HS-27A (cell line): ENCODE results near the gene PNRC2.

Experiments used
- DNase-seq: peaks from one replicate; pipeline ENCODE4 v3.0.0-alpha.2; 2012; ENCODE audit warnings: low read depth, missing footprints

PNRC2 gene, protein sequence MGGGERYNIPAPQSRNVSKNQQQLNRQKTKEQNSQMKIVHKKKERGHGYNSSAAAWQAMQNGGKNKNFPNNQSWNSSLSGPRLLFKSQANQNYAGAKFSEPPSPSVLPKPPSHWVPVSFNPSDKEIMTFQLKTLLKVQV

GRCh38 chr1:23959461-23960290 lies at the start of gene PNRC2:
TSS of gene PNRC2 (plus strand) at chr1:23959828. CDS start at chr1:23961458, 1,630 bp downstream.
- peak; percentile 85 for DNase-seq

GRCh38 chr1:23910144-23910543 lies 49.5 kb upstream of the PNRC2 start:
- no peak for DNase-seq

DNA sequence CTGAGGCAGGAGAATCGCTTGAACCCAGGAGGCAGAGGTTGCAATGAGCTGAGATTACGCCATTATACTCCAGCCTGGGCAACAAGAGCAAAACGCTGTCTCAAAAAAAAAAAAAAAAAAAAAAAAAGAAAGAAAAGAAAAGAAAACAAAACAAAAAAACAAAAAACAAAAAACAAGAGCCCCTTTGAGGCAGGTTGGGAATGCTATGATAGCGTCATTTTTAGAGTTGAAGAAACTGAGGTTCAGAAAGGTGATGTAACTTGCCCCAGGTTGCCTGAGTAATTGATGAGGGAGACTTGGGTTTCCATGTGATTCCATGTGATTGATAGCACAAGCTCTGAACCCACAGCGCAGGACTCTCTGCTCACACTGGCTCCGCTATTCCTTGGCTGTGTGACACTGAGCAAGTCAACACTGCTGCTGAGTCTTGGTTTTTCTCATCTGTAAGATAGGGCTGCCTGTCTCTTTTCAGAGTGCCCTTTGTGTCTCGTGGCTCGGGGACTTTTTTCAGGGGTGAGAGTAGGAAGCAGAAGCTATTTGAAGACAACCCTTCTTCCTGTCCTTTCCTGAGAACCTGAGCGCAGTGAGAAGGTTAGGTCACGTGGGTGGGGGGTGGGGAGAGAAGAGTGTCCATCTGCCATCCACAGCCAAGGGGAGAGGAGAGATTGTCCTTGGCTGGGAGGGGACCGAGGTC lies 48.9 kb upstream of the PNRC2 start:
- DNase-seq: no peak

- DNase-seq: no peak
Observed at GRCh38 chr1:23911921-23912320, 47.7 kb upstream of the PNRC2 start.

DNA sequence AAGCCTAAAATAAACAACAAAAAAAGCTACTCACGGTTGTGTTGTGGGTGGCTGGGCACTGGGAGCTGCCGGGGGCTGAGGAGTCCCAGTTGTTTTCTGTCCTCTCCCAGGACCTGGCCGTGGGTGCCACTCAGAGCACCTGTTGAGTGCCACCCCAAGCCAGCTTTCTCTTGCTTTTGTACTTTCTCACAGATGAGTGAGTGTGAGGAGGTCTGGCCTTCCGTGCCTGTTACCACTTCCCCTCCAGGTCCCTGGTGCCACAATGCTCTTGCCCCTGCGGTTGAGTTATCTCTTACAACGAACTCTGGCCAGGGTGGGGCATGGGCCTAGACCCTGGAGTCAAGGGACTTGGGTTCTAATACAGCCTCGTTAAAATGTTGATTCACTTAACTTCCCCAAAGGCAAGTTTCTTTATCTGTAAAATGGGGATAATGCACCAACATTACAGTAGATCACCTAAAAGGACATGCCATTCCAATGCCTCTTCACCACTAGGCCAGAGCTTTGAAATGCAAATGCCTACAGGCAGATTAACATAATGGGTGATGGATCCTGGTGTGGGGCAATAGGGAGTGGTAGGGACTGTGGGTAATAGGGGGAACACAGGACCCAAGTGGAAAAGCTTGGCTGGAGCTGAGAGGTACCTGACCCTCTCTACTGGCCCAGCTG lies 46.3 kb upstream of the PNRC2 start, which contains the start of gene CNR2:
Gene CNR2 (minus strand): TSS at position 151 of the 669 bp plus-strand sequence. CDS start 37,745 bp downstream, outside the sequence.
- no peak for DNase-seq

- no peak for DNase-seq
Observed at GRCh38 chr1:23914921-23915320, 44.7 kb upstream of the PNRC2 start.

- DNase-seq: no peak
Observed at GRCh38 chr1:23915466-23915865, 44.2 kb upstream of the PNRC2 start.

DNA sequence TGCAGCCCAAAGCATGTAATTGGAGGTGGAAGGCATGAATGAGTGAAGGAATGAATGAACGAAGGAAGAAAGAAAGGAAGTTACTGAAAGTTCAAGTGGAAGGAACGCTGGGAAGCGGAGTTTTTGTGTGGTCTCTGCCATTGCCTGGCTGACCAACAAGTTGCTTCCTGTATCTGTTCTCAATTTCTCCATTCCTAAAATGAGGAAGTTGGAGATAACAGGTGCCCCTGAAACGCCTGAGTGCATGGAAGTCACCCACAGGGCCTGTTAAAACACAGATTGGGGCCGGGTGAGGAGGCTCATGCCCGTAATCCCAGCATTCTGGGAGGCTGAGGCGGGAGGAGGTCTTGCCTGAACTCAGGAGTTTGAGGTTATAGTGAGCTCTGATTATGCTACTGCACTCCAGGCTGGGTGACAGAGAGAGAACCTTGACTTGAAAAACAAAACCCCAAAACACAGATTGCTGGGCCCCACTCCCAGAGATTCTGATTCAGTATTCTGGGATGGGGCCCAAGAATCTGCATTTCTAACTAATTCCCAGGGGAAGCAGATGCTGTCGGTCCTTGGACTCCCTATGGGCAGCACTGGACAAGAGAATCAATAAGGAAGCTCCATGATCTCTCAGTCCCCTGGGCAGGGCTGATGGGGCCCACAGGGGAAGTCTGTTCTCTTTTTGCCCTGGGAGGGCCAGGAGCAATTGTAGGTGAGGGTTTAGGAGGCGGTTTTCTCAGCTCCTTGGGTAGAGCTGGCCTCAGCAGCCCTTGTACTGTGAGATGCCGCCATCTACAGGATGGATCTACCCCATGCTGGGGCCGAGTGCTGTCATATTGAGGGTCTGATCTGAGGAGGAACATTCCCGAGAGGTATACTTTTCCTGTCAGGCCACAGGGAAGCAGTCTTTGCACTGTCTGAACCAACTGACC lies 43.2 kb upstream of the PNRC2 start:
- DNase-seq: peak; percentile 9

DNA sequence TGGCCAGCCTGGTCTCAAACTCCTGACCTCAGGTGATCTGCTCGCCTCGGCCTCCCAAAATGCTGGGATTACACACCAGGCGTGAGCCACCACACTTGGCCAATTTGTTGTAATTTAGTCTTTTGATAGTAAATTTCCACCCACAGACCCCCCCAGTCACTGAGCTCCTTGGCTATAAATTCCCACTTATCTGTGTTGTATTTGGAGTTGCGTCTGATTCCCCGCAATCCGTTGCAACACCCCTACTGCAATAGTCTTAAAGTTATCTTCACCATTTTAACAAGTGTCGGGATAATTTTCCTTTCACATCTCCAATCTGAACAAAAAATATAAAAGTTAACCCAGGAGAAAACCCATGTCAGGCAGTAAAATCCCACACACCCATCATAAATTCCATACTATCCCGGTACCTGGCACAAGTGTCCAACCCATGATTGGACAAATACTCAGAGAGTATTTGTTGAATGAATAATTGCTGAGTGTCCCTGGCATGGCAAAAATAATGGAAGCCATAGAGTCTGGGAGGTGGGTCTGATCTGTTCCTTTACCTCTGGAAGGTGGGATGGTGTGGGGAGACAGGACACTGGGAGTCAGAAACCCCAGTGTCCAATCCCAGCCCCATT lies 37.2 kb upstream of the PNRC2 start:
- DNase-seq: no peak

DNA sequence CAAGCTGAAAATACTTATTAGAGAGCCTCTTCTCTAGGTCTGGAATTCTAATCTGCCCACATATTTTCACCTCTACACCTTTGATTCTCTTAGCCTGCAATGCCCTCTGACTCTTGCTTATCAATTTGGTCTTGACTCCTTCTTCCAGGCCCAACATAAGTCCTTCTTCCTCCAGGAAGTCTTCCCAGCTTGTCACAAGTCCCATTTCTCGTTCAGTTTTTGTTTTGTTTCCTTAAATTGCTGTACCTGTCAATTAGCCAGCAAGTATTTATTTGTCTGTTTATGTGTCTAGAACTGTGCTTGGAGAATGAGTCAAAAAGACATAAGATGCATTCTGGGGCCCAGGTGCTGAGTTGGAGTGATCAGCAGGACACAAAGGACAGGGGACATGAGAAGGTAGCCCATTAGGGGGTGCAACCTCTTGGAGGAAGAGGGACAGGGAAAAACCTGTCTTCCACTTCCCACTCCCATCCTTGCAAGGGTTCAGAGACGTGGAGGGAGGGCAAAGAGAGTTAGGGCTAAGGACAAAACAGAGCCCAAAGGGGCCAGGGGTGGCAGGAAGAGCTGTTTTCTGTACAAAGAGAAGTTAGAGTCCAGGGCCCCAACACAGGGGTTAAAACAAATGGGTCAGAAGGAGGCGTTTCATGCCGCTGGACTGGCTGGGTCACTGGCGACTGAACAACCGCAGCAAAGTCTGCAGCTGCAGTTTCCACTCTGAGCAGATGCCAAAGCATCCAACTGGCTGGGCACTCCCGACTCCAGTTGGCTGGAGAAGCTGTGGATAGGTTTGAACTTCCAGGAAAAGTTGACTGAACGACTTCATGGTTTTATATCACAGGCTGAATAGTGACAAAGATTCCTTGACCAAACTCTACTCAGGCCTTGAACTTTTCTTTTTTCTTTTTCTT lies 35.8 kb upstream of the PNRC2 start:
- DNase-seq: no peak

- no peak for DNase-seq
Observed at GRCh38 chr1:23924601-23925000, 35.0 kb upstream of the PNRC2 start.

DNA sequence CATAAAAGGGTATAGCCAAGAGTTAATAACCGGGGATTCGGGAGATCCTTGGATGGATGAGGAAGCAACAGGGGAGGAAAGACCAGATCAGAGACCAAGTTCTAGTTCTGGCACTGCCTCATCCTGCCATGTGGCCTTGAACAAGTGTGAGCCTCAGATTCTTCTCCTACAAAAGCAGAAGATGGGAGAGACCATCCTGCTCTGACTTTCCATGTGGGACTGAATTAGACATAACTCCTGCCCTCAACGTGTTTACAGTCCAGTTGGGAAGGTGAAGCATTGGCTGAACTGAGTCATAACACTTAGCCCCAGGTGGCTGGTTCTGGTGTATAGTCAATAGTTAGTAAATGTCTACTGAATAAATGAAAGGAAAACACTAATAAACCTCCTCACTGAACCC lies 34.3 kb upstream of the PNRC2 start:
- no peak for DNase-seq

DNA sequence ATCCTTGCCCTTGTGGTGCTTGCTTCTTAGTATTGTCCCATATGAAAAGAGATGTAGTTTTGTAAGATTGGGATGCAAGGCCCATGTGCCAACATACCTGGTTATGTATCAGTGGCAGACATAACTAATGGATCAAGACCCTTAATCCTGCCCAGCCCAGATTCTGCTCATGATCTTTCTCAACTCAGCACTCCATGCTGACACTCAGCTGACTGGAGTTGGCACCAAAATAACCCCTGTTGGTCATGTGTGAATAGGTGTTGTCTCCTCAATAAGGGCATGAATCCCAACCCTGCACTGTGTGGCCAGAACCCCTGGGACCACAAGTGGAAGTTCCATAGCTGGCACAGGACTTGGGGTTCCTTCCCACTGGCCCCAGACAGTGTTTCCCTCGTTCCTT lies 32.5 kb upstream of the PNRC2 start:
- DNase-seq: no peak

- no peak for DNase-seq
Observed at GRCh38 chr1:23928789-23929188, 30.8 kb upstream of the PNRC2 start.

- DNase-seq: no peak
Observed at GRCh38 chr1:23930270-23930669, 29.4 kb upstream of the PNRC2 start.

GRCh38 chr1:23930861-23931490 lies 28.7 kb upstream of the PNRC2 start:
- DNase-seq: no peak

GRCh38 chr1:23931491-23931880 lies 28.1 kb upstream of the PNRC2 start:
- no peak for DNase-seq

- DNase-seq: no peak
Observed at GRCh38 chr1:23936481-23937176, 23.0 kb upstream of the PNRC2 start.

GRCh38 chr1:23947366-23947765 lies 12.3 kb upstream of the PNRC2 start:
- no peak for DNase-seq
